ENCODE data around the gene DHX40.
A peak's percentile ranks its signal among the peaks of the same experiment; 100 is the strongest.
"Not testable (repeated sequence)": the region's sequence is repeated elsewhere in the genome, so short reads cannot be mapped to it uniquely, and the experiment has no call there.

Gene DHX40

DNA sequence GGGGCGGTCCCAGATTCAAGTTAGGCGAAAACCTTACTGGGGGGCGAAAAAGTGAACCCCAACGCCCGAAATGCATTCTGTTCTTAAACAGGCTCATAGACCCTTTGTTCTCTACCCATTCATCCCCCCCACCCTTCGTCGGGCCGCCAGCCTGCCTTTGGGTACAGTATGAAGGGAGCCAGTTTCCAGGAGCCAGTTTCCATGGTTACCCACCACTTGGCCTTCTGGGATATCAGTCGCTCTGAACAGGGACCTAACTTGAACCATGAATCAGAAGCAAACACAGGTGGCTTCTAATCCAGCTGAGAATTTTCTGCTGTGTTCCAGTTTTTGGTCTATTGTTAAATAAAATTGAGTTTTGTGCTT lies 532 bp downstream of the DHX40 start:
- peak; percentile 71 for DNase-seq

DNA sequence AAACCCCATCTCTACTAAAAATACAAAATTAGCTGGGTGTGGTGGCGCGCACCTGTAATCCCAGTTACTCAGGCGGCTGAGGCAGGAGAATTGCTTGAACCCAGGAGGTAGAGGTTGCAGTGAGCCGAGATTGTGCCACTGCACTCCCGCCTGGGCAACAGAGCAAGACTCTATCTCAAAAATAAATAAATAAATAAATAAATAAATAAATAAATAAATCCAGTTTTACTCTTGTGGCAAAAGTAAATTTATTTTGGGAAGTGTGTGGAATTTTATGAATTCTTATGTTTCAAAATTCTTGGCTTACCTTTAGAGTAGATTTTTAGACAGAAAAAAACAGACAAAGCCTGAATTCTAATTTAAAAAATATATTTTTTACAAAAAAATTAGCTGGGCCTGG lies 3.7 kb downstream of the DHX40 start:
- DNase-seq: not testable (repeated sequence)

DNA sequence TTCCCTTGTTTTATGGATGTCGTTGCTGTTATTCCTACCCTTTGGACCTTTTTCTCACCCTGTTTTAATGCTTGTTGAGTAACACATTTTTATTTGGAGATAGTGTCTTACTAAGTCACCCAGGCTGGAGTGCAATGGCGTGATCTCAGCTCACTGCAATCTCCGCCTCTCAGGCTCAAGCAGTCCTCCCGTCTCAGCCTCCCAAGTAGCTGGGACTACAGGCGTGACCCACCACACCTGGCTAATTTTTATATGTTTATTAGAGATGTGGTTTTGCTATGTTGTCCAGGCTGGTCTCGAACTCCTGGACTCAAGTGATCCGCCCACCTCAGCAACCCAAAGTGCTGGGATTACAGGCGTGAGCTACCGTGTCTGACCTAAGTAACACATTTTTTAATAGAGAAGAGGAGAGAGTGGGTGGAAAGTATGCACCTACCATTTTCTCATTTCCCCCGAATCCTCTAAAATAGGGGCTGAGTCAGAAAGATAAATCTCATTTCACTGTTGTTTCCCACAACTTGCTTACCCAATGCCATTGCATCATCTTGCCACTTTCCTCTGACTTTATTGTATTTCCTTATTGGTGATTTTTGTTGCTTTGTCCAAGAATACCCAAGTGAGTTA lies 7.0 kb downstream of the DHX40 start:
- DNase-seq: peak; percentile 91

- not testable (repeated sequence) for DNase-seq
Observed at GRCh38 chr17:59584168-59584567, 18.8 kb downstream of the DHX40 start.

DNA sequence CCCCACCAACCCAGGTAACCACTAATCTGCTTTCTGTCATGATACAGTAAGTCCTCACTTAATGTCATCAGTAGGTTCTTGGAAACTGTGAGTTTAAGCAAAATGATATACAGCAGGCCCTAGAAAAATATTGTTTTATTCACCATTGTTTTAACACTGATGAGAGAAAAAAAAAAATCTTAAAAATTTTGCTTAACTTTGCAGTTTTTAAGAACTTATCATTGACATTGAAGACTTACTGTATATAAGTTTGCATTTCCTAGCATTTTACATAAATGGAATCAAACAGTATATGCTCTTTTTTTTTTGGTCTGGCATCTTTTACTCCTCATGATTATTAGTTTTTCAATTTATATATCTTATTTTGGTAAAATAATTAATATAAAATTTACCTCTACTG lies 34.8 kb downstream of the DHX40 start:
- no peak for DNase-seq

DNA sequence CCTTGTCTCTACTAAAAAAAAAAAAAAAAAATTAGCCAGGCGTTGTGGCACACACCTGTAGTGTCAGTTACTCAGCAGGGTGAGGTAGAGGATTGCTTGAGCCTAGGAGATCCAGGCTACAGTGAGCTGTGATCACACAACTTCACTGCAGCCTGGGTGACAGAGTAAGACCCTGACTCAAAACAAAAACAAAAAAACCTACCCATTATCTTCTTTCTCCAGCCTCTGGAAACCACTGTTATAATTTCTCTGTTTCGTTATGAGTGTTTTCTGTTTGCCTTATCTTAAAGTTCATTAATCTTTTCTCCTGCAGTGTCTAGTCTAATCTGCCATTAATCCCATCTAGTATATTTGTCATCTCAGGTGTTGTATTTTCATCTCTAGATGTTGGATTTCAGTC lies 35.7 kb downstream of the DHX40 start:
- no peak for DNase-seq

- no peak for DNase-seq
Observed at GRCh38 chr17:59607061-59607460, 41.7 kb downstream of the DHX40 start.

DNA sequence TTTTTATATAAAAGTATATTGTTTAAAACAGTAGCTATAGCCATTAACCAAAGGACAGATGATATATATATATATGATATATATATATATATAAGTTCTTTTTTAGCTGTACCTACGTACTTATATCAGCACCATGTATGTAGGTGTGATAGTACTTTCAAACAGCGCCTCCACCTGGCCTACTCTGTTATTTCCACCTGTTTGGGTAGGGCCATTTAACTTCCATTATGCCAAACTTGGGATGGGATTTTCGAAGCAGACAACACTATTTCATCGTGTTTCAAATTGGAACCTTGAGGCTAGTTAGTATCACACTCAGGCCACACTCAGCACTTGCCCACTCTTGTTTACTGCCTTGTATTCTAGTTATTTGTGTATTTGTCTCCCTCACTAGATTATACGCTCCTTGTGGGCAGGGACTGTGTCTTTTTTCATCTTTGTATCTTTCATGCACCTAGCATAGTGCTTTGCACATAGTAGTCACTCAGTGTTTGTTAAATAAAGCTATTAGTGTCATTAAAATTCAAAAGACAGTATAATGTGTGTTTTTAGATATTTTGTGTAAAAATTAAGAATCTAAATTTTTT lies 42.5 kb downstream of the DHX40 start:
- no peak for DNase-seq

GRCh38 chr17:59611503-59611902 lies 46.1 kb downstream of the DHX40 start:
- no peak for DNase-seq

GRCh38 chr17:59616253-59616920 lies 51.0 kb downstream of the DHX40 start:
- no peak for DNase-seq

DNA sequence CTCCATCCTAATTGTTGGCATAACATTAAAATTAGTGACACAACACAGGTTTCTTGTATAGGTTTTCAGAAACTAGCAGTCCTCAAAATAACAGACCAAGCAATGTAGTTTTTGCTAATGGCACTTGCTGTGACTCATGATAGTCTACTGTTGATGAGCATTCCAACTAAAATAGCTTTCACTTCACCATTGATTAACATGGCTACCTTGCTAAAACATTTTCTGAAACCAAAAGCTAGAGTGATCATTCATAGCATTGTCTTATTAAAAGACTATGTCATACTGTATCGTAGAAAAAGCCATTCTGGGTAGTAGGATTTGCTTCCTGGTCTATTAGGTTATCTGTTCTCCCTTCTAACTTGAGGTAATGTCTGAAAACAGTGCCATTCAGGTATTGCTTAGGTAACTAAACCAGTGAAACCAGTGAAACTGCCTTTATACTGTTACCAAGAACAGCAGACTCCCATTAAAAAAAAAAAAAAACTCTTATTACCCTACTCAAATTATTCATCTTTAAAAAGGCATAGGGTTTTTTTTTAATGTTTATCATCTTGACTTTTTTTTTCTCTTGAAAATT lies 51.8 kb downstream of the DHX40 start:
- peak; percentile 80 for DNase-seq

DNA sequence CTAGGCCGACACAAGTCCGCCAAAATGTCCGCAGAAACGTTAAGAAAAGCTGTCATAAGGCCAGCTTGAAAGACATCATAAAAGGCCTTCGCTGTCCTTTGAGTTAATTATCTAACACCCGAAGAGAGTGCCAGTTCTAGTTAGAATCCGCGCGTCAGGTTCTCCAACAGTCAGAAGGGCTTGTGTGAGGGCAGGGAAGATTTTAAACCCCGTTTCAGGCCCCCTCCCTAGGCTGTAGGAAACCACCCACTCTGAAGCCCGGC lies 53.6 kb downstream of the DHX40 start:
- no peak for DNase-seq

DNA sequence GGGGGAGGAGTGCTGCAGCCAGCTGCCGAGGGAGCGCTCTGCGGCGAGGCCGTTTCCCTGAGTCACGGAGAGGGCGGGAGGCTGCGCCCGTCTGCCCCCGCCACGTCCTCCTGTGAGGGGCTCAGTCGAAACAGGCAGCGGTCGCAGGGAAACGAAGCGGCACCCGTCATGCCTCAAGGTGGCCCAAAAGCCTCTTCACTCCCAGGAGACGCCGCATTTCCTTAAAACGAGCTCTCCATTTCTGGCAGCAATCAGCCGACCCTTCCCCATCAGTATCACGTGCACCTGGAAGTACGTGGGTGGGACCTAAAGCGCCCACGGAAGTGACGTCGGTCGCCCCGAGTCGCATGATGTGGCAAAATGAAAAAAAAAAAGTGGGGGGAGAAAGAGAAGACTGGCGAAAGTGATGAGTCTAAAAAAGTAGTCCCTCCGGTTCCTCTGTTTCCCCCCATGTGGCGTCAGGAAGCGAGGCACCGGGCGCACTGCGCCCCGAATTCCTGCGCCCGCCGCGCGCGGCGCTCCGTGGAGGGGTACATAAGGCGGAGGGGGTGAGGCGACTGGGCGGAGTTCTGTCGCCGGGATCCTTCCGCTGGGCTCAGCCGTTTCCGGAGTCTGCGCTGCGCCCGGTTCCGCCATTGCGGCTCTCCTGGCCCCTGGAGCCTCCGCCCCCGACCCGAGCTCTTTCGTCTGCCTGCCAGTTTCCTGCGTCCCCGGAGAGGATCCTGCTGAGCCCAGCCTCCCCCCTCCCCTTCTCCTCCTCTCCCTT lies 54.1 kb downstream of the DHX40 start, which contains the start of gene CLTC:
TSS of gene CLTC (plus strand) at position 598 of the 766 bp plus-strand sequence. CDS start 237 bp downstream, outside the sequence.
- peak; percentile 99 for DNase-seq

- no peak for DNase-seq
Observed at GRCh38 chr17:59620064-59620359, 54.6 kb downstream of the DHX40 start.

GRCh38 chr17:59620518-59621259 lies 55.3 kb downstream of the DHX40 start:
- peak; percentile 63 for DNase-seq

GRCh38 chr17:59621771-59622170 lies 56.4 kb downstream of the DHX40 start:
- no peak for DNase-seq

GRCh38 chr17:59623151-59623550 lies 57.7 kb downstream of the DHX40 start:
- DNase-seq: no peak

DNA sequence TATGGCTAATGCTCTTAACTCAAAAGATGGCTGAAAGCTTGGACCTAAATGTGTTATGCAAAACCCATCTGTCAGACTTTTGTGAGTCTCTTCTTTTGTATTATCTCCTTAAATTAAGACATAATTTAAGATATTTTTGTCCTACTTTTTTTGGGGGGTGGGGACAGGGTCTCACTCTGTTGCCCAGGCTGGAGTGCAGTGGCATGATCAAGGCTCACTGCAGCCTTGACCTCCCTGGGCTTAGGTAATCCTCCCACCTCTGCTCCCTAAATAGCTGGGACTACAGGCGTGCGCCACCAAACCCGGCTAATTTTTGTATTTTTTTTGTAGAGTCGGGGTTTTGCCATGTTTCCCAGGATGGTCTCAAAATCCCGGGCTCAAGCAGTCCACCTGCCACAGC lies 61.3 kb downstream of the DHX40 start:
- no peak for DNase-seq

- no peak for DNase-seq
Observed at GRCh38 chr17:59627274-59627673, 61.9 kb downstream of the DHX40 start.

DNA sequence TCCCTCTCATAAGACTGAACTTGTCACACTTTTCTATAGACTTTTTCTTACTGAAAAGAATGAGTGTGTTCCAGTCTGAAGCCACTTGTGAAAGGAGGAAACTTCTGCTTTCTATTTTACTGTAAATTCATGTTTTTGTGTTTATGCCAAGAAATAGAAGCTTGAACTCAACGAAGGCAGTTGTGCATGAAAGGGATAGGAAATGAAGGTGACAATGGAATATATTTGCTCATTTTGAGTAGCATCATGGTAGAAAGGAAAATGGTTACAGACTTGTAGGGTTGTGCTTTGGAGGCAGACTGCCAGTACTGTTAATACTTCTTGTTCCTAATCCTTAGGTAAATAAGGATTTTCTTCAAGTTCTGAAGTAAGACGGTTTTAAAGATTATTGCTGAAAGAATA lies 62.4 kb downstream of the DHX40 start:
- peak; percentile 73 for DNase-seq

- DNase-seq: no peak
Observed at GRCh38 chr17:59629174-59629573, 63.8 kb downstream of the DHX40 start.

DNA sequence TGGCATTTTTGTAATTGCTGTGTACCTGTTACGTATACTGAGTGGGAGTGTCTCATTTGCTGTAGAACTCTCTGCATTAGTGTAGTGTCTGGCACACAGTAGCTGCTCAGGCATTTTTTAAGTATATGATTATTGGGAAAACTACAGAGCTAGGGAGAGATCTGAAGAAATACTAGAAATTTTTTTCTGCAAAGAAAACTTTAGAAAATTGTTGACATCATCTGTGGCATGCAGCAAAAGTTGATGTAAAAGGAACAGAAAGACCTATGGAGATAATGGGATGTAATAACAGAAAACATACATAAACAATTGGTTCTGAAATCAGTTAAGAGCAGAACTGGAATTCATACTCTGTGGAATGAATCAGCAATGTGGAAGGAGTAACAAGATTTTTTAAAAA lies 65.9 kb downstream of the DHX40 start:
- peak; percentile 49 for DNase-seq

- no peak for DNase-seq
Observed at GRCh38 chr17:59632398-59632797, 67.0 kb downstream of the DHX40 start.
